ENCODE measurements around the gene GNL2.

DNA sequence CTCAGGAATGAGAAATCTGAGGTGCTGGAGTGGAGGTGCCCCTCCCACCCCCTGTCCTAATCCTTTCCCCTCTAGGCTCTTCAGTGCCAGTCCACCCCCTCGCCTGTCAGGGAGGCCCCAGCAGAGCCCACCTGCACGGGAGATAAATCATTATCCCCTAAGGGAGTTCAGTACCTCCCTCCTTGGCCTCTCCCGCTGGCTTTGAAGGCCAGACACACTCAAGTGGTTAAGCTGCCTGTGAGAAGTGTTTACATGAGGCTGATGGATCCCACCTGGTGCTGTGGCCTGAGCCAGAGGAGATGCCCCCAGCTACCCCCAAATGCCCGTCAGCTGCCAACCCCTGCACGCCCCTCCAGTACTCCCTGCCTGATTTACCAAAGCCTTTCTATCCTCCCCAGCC lies 35.3 kb upstream of the GNL2 start:
- TF ChIP-seq, protein P1, sequence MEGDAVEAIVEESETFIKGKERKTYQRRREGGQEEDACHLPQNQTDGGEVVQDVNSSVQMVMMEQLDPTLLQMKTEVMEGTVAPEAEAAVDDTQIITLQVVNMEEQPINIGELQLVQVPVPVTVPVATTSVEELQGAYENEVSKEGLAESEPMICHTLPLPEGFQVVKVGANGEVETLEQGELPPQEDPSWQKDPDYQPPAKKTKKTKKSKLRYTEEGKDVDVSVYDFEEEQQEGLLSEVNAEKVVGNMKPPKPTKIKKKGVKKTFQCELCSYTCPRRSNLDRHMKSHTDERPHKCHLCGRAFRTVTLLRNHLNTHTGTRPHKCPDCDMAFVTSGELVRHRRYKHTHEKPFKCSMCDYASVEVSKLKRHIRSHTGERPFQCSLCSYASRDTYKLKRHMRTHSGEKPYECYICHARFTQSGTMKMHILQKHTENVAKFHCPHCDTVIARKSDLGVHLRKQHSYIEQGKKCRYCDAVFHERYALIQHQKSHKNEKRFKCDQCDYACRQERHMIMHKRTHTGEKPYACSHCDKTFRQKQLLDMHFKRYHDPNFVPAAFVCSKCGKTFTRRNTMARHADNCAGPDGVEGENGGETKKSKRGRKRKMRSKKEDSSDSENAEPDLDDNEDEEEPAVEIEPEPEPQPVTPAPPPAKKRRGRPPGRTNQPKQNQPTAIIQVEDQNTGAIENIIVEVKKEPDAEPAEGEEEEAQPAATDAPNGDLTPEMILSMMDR (IDR thresholded peaks at IDR 0.05; ENCODE audit: low read depth, low read length, poor library complexity, severe bottlenecking): no peak
- no peak for TF ChIP-seq EZH2phosphoT487 (IDR thresholded peaks at IDR 0.05; ENCODE audit: borderline replicate concordance, low read length)

Measured in DOHH2 (cell line).